Endothelial cell of umbilical vein (primary cell): ENCODE results near the gene LIX1. TPM values are rescaled to one million over a fixed set of nuclear protein-coding genes. Genes with fewer than 3 reads are reported as not detected.

ENCODE experiments used
- BruUV-seq: library from RNA; stranded (reverse); fragments of 400-500 nt; replicated peaks from 2 replicates; lab custom pipeline; 2021; lab: Mats Ljungman, UMichigan
- CTCF ChIA-PET: fragments of 300-600, 350-600 bp; sonication (Branson Sonifier 250); formaldehyde crosslinking; loops from one replicate; lab custom pipeline; 2021; ENCODE audit warnings: antibody characterized with exemption, inconsistent platforms; lab: Charles Lee
- POLR2A ChIA-PET: fragments of 300-600, 350-600 bp; sonication (Branson Sonifier 250); formaldehyde crosslinking; loops from one replicate; lab custom pipeline; 2021; ENCODE audit warnings: antibody characterized with exemption, inconsistent platforms; lab: Charles Lee
- DNase-seq: peaks from one replicate; pipeline ENCODE4 v3.0.0-alpha.2; 2011; ENCODE audit warnings: low read depth, low spot score
- FAIRE-seq: peaks from 2 replicates; lab custom pipeline; 2011; peaks lifted over from hg19 to GRCh38; lab: Jason Lieb, UNC
- H2AFZ ChIP-seq: 2 replicates; pipeline ENCODE4 v1.6.0; 2012; ENCODE audit warnings: low read depth, low read length, control low read depth, inconsistent platforms
- H3K27ac ChIP-seq: 2 replicates; pipeline ENCODE4 v1.5.1; 2011; ENCODE audit warnings: low read depth, mild to moderate bottlenecking, control low read depth, low read length, moderate library complexity; ENCODE audit not compliant: insufficient read depth
- H3K27me3 ChIP-seq, 2 experiments: 2 replicates each; pipeline versions ENCODE4 v1.6.0 to v1.6.1; 2011; ENCODE audit warnings: low read length in 2 of 2, mixed read lengths in 1 of 2; ENCODE audit not compliant: control insufficient read depth in 2 of 2, insufficient read depth in 2 of 2
- H3K36me3 ChIP-seq, 2 experiments: 2 replicates in 1 of 2; 3 replicates in 1 of 2; pipeline ENCODE4 v1.5.1; 2011; ENCODE audit warnings: low read length in 2 of 2, mild to moderate bottlenecking in 1 of 2, moderate library complexity in 1 of 2; ENCODE audit not compliant: control insufficient read depth in 2 of 2, insufficient read depth in 2 of 2; ENCODE audit errors: extremely low read depth in 1 of 2
- H3K4me1 ChIP-seq: 3 replicates; pipeline ENCODE4 v1.5.1; 2011; ENCODE audit warnings: mild to moderate bottlenecking, low read length; ENCODE audit not compliant: control insufficient read depth, insufficient read depth; ENCODE audit errors: extremely low read depth
- H3K4me2 ChIP-seq: 2 replicates; pipeline ENCODE4 v1.6.1; 2011; ENCODE audit warnings: low read length, control low read depth, mixed read lengths; ENCODE audit not compliant: insufficient read depth
- H3K4me3 ChIP-seq, 3 experiments: fragments of 200-600 bp in 1 of 3; sonication (generic), shearing (Covaris generic) in 1 of 3; replicated peaks in 1 of 3; 2 replicates each; pipeline ENCODE4 v1.5.1; 2011 to 2016; ENCODE audit warnings: control low read depth in 3 of 3, low read length in 3 of 3, mild to moderate bottlenecking in 2 of 3, inconsistent platforms in 1 of 3, low read depth in 1 of 3, moderate library complexity in 1 of 3; ENCODE audit not compliant: insufficient read depth in 1 of 3
- H3K79me2 ChIP-seq: 2 replicates; pipeline ENCODE4 v1.6.0; 2012; ENCODE audit warnings: low read length, inconsistent platforms; ENCODE audit not compliant: control insufficient read depth, insufficient read depth
- H3K9ac ChIP-seq: replicated peaks from 2 replicates; pipeline ENCODE3; 2011; ENCODE audit warnings: low read length, control low read depth; ENCODE audit not compliant: insufficient read depth; ENCODE audit errors: extremely low read depth
- H3K9me1 ChIP-seq: replicated peaks from 3 replicates; pipeline ENCODE4 v1.6.0; 2011; ENCODE audit warnings: mild to moderate bottlenecking, low read length; ENCODE audit not compliant: control insufficient read depth, insufficient read depth; ENCODE audit errors: extremely low read depth
- H3K9me3 ChIP-seq: replicated peaks from 2 replicates; pipeline ENCODE4 v1.5.1; 2012; ENCODE audit warnings: low read length, inconsistent platforms; ENCODE audit not compliant: control insufficient read depth, insufficient read depth
- H4K20me1 ChIP-seq: replicated peaks from 2 replicates; pipeline ENCODE3; 2011; ENCODE audit warnings: mild to moderate bottlenecking, low read length; ENCODE audit not compliant: control insufficient read depth, insufficient read depth; ENCODE audit errors: extremely low read depth
- EZH2 ChIP-seq: IDR thresholded peaks from 2 replicates; pipeline ENCODE4 v1.6.1; 2012; ENCODE audit warnings: borderline replicate concordance, low read depth, mild to moderate bottlenecking, moderate library complexity, low read length, inconsistent platforms; ENCODE audit not compliant: severe bottlenecking
- FOS ChIP-seq: IDR thresholded peaks from 2 replicates; pipeline ENCODE4 v1.6.1; 2011; ENCODE audit warnings: mild to moderate bottlenecking, low read length, moderate library complexity, borderline replicate concordance; ENCODE audit not compliant: insufficient read depth
- GATA2 ChIP-seq: IDR thresholded peaks from 2 replicates; pipeline ENCODE4 v1.7.0; 2011; ENCODE audit warnings: low read depth, mild to moderate bottlenecking, moderate library complexity, mixed read lengths, low read length; ENCODE audit not compliant: insufficient read length, insufficient read depth
- JUN ChIP-seq: IDR thresholded peaks from 2 replicates; pipeline ENCODE4 v1.6.1; 2011; ENCODE audit warnings: borderline replicate concordance, low read depth; ENCODE audit not compliant: insufficient read length, insufficient read depth
- MAX ChIP-seq: IDR thresholded peaks from 2 replicates; pipeline ENCODE4 v1.6.1; 2011; ENCODE audit not compliant: insufficient read depth, insufficient read length
- MYC ChIP-seq: IDR thresholded peaks from one replicate; pipeline ENCODE4 v1.6.1; 2011; ENCODE audit warnings: mild to moderate bottlenecking, low read depth, low read length
- POLR2A ChIP-seq: IDR thresholded peaks from 2 replicates; pipeline ENCODE4 v1.6.1; 2012; ENCODE audit warnings: low read depth, mild to moderate bottlenecking, control low read depth, low read length
- POLR2AphosphoS5 ChIP-seq: IDR thresholded peaks from 2 replicates; pipeline ENCODE4 v1.6.1; 2012; ENCODE audit warnings: low read depth, mild to moderate bottlenecking, control low read depth, low read length, moderate library complexity; ENCODE audit not compliant: insufficient read depth
- dilution Hi-C: fragments of 300-500 bp; cut with MboI; formaldehyde crosslinking; loops from one replicate; pipeline ENCODE4 v1.15.0; 2019; ENCODE audit warnings: low sequenced_read_pairs; ENCODE audit not compliant: extremely low pct_ligation_motif_present
- intact Hi-C: fragments of 100-400 bp; cut with micrococcal nuclease; formaldehyde crosslinking; loops from one replicate; pipeline ENCODE4 v1.10.0; 2022
- polyA plus RNA-seq, 4 experiments: library from polyadenylated mRNA; depleted of rRNA in 3 of 4; stranded (reverse) in 3 of 4; unstranded in 1 of 4; fragments of >200 nt; gene quantifications; 2 replicates each; pipeline versions ENCODE4 v1.2.1 to v1.2.3, GENCODE V29; 2011 to 2012; ENCODE audit warnings: missing spikeins in 1 of 4
- total RNA-seq: library from RNA; stranded (reverse); gene quantifications from 2 replicates; pipeline ENCODE4 v1.2.3, GENCODE V29; 2021
- TF ChIP-seq, protein P1 (sequence below), 2 donors: IDR thresholded peaks; 1 replicate in 1 of 2; 2 replicates in 1 of 2; pipeline ENCODE4 v1.5.1; 2011; ENCODE audit warnings: low read length in 2 of 2, mild to moderate bottlenecking in 2 of 2, moderate library complexity in 2 of 2, control low read depth in 1 of 2, inconsistent platforms in 1 of 2, low read depth in 1 of 2; ENCODE audit not compliant: insufficient read depth in 1 of 2; ENCODE audit errors: extremely low read depth in 1 of 2

LIX1 gene
- total and polyA plus RNA-seq, 2 donors (not counting 3 experiments of a cell fraction or from before 2014, with no cell fraction given), result not detected

- Histone ChIP-seq H2AFZ (no peak overlapping the region), H3K36me3 (peaks cover 3 to 23% of the 10 kb centered on the region in 2 experiments), H3K9me3 (no peaks in the 10 kb centered on the region), H3K9me1 (no peaks in the 10 kb centered on the region), H3K27me3 (no peaks in the 10 kb centered on the region), H3K27ac (no peak overlapping the region), H3K4me3 (no peak overlapping the region), H4K20me1 (no peaks in the 10 kb centered on the region), H3K4me2 (no peak overlapping the region), H3K4me1 (no peaks in the 10 kb centered on the region), H3K79me2 (no peaks in the 10 kb centered on the region), H3K9ac (no peak overlapping the region)
- no peak for DNase-seq
- intact Hi-C loops, result loop anchor here (1.0 to 5.0 kb wide), 4 partner anchors 120 to 1661 kb away; no protein-coding TSS in a partner anchor
- dilution Hi-C loops, result no loop called here
- FAIRE-seq, result no peak
- ChIA-PET CTCF (interaction anchor here (0.5 to 4.2 kb wide), 14 partner anchors 17 to 593 kb away, joined by 3 to 42 read pairs (median 3); no protein-coding TSS in a partner anchor), POLR2A (no interaction called here)
- TF ChIP-seq, protein P1, sequence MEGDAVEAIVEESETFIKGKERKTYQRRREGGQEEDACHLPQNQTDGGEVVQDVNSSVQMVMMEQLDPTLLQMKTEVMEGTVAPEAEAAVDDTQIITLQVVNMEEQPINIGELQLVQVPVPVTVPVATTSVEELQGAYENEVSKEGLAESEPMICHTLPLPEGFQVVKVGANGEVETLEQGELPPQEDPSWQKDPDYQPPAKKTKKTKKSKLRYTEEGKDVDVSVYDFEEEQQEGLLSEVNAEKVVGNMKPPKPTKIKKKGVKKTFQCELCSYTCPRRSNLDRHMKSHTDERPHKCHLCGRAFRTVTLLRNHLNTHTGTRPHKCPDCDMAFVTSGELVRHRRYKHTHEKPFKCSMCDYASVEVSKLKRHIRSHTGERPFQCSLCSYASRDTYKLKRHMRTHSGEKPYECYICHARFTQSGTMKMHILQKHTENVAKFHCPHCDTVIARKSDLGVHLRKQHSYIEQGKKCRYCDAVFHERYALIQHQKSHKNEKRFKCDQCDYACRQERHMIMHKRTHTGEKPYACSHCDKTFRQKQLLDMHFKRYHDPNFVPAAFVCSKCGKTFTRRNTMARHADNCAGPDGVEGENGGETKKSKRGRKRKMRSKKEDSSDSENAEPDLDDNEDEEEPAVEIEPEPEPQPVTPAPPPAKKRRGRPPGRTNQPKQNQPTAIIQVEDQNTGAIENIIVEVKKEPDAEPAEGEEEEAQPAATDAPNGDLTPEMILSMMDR (IDR thresholded peaks at IDR 0.05; ENCODE audit: extremely low read depth in 1 of 2, insufficient read depth in 1 of 2, low read depth in 1 of 2, low read length in 2 of 2), result no peak
- TF ChIP-seq JUN (no peak), MAX (no peak), MYC (no peak), FOS (no peak), GATA2 (no peak), POLR2AphosphoS5 (no peak), EZH2 (no peak), POLR2A (no peak)
- BruUV-seq, result no TSS peak
Measured at GRCh38 chr5:97163790-97164285, 21.4 kb upstream of the LIX1 start.
